GM19193 (cell line): ENCODE measurements around the gene POU2F2.

Experiments used
- POLR2A ChIP-seq: IDR thresholded peaks from 4 replicates; pipeline ENCODE4 v1.6.1; 2011; ENCODE audit not compliant: insufficient read depth, insufficient read length; ENCODE audit errors: extremely low read depth

POU2F2 gene

GRCh38 chr19:42149447-42150202 is 17.4 kb upstream of the POU2F2 start:
- no peak for TF ChIP-seq POLR2A

- TF ChIP-seq POLR2A: no peak
These were observed 16.0 kb upstream of the POU2F2 start for GRCh38 chr19:42148266-42148665.

- TF ChIP-seq POLR2A: no peak
These were observed 11.3 kb upstream of the POU2F2 start for GRCh38 chr19:42143341-42144234.

- no peak for TF ChIP-seq POLR2A
These were observed 8.0 kb upstream of the POU2F2 start for GRCh38 chr19:42140125-42140754.

GRCh38 chr19:42134535-42135070 is 2.4 kb upstream of the POU2F2 start:
- TF ChIP-seq POLR2A: no peak

- peak; percentile 41 for TF ChIP-seq POLR2A
These were observed 744 bp upstream of the POU2F2 start for GRCh38 chr19:42132851-42133528.

- no peak for TF ChIP-seq POLR2A
These were observed 857 bp downstream of the POU2F2 start for GRCh38 chr19:42131149-42132029.

GRCh38 chr19:42130254-42130573 is 2.0 kb downstream of the POU2F2 start:
- TF ChIP-seq POLR2A: no peak

GRCh38 chr19:42129399-42130253 is 2.6 kb downstream of the POU2F2 start:
- peak; percentile 61 for TF ChIP-seq POLR2A

GRCh38 chr19:42126574-42126973 is 5.7 kb downstream of the POU2F2 start:
- TF ChIP-seq POLR2A: no peak

- TF ChIP-seq POLR2A: no peak
These were observed 6.7 kb downstream of the POU2F2 start for GRCh38 chr19:42125536-42125935.

- no peak for TF ChIP-seq POLR2A
These were observed 7.8 kb downstream of the POU2F2 start for GRCh38 chr19:42124386-42124901.

- no peak for TF ChIP-seq POLR2A
These were observed 8.5 kb downstream of the POU2F2 start for GRCh38 chr19:42123765-42124164.
